Suprapubic skin (tissue), 3 donors: ENCODE results near the gene USO1.
"Not testable (repeated sequence)": the region's sequence is repeated elsewhere in the genome, so short reads cannot be mapped to it uniquely, and the experiment has no call there.

Experiments used
- EP300 ChIP-seq: sonication (generic); formaldehyde crosslinking; IDR thresholded peaks from one replicate; pipeline ENCODE4 v1.6.1; 2017; ENCODE audit warnings: antibody characterized with exemption
- POLR2A ChIP-seq, 2 donors: fragments of 450-650 bp; IDR thresholded peaks; one replicate each; pipeline ENCODE4 v1.6.1; 2017; ENCODE audit warnings: antibody characterized with exemption in 2 of 2, mild to moderate bottlenecking in 2 of 2, moderate library complexity in 2 of 2
- TF ChIP-seq, protein P1 (sequence below), 2 donors: fragments of 200-600 bp in 1 of 2; fragments of 450-650 bp in 1 of 2; sonication (generic) in 1 of 2; IDR thresholded peaks; one replicate each; pipeline ENCODE4 v1.5.1; 2016 to 2019; ENCODE audit warnings: antibody characterized with exemption in 2 of 2, mild to moderate bottlenecking in 1 of 2, moderate library complexity in 1 of 2

DNA sequence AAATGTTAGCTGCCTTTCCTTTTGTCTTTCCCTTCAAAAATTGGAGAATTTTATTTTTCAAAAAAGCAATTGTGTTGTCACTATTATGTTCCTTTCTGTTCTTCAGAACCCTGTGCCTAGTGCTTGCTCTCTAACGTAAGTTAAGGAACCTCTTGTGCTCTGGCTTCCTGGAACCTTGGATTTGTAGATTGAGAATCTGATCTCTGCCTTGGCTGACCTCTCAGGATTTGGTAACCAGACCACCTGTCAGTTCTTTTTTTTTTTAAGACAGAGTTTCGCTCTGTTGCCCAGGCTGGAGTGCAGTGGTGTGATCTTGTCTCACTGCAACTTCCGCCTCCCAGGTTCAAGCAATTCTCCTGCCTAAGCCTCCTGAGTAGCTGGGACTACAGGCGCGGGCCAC is 32.3 kb upstream of the USO1 start:
- TF ChIP-seq, protein P1, sequence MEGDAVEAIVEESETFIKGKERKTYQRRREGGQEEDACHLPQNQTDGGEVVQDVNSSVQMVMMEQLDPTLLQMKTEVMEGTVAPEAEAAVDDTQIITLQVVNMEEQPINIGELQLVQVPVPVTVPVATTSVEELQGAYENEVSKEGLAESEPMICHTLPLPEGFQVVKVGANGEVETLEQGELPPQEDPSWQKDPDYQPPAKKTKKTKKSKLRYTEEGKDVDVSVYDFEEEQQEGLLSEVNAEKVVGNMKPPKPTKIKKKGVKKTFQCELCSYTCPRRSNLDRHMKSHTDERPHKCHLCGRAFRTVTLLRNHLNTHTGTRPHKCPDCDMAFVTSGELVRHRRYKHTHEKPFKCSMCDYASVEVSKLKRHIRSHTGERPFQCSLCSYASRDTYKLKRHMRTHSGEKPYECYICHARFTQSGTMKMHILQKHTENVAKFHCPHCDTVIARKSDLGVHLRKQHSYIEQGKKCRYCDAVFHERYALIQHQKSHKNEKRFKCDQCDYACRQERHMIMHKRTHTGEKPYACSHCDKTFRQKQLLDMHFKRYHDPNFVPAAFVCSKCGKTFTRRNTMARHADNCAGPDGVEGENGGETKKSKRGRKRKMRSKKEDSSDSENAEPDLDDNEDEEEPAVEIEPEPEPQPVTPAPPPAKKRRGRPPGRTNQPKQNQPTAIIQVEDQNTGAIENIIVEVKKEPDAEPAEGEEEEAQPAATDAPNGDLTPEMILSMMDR (IDR thresholded peaks at IDR 0.05): not testable (repeated sequence)
- TF ChIP-seq EP300; POLR2A (IDR thresholded peaks at IDR 0.05): not testable (repeated sequence)
